Prostate gland (tissue), 2 donors: Measurements from ENCODE around the gene ANKRD10. TPM values are rescaled to one million over a fixed set of nuclear protein-coding genes. Genes with fewer than 3 reads are reported as not detected.
"Not testable (repeated sequence)": the region's sequence is repeated elsewhere in the genome, so short reads cannot be mapped to it uniquely, and the experiment has no call there.

ENCODE experiments used
- DNase-seq: peaks from one replicate; pipeline ENCODE4 v3.0.0-alpha.2; 2019; ENCODE audit warnings: low spot score
- H3K27ac ChIP-seq, 2 donors: fragments of 200-600 bp; sonication (generic); 2 replicates each; pipeline ENCODE4 v1.5.1; 2017 to 2019
- H3K27me3 ChIP-seq: fragments of 200-600 bp; sonication (generic); replicated peaks from 2 replicates; pipeline ENCODE4 v1.5.1; 2019; ENCODE audit not compliant: insufficient read depth
- H3K36me3 ChIP-seq, 2 donors: fragments of 200-600 bp; sonication (generic); 1 replicate in 1 of 2; 2 replicates in 1 of 2; pipeline versions ENCODE4 v1.5.1 to v1.8.1; 2017 to 2019
- H3K4me1 ChIP-seq: fragments of 200-600 bp; sonication (generic); replicated peaks from 2 replicates; pipeline ENCODE4 v1.5.1; 2019
- H3K4me3 ChIP-seq, 2 donors: fragments of 200-600 bp; sonication (generic); 2 replicates each; pipeline ENCODE4 v1.5.1; 2017 to 2019
- H3K9me3 ChIP-seq: fragments of 200-600 bp; sonication (generic); 2 replicates; pipeline ENCODE4 v1.5.1; 2017
- CTCF ChIP-seq, 4 experiments: fragments of 200-600 bp in 2 of 4; fragments of 450-650 bp in 2 of 4; sonication (generic) in 2 of 4; IDR thresholded peaks; 1 replicate in 3 of 4; 2 replicates in 1 of 4; pipeline ENCODE4 v1.5.1; 2016 to 2019; ENCODE audit warnings: antibody characterized with exemption in 4 of 4, mild to moderate bottlenecking in 2 of 4, moderate library complexity in 2 of 4
- POLR2A ChIP-seq: fragments of 450-650 bp; IDR thresholded peaks from one replicate; pipeline ENCODE4 v1.6.1; 2016; ENCODE audit warnings: antibody characterized with exemption, mild to moderate bottlenecking
- POLR2AphosphoS5 ChIP-seq: sonication (generic); formaldehyde crosslinking; IDR thresholded peaks from one replicate; pipeline ENCODE4 v1.6.1; 2017; ENCODE audit warnings: antibody characterized with exemption
- WGBS: methylation state at CpG from one replicate; pipeline ENCODE4 v1.1.5; 2018; 5-methylcytosine and 5-hydroxymethylcytosine counted together
- intact Hi-C: fragments of 100-400 bp; cut with DNase I; formaldehyde crosslinking; loops from one replicate; pipeline ENCODE4 v1.14.2; 2022
- total RNA-seq, 2 donors: library from RNA; depleted of rRNA; stranded (reverse); fragments of >200 nt; gene quantifications; one replicate each; pipeline ENCODE4 v1.1.0, GENCODE V29; 2016

Gene ANKRD10
- total RNA-seq, 2 donors from 2014 or later = 99.9 to 155 TPM

GRCh38 chr13:110838867-110839538 lies 75.9 kb downstream of the ANKRD10 start:
- no peak for DNase-seq
- Histone ChIP-seq H3K9me3 (no peaks in the 10 kb centered on the region), H3K36me3 (no peaks in the 10 kb centered on the region), H3K27me3 (no peaks in the 10 kb centered on the region), H3K4me3 (no peak overlapping the region), H3K4me1 (peaks cover 9% of the 10 kb centered on the region), H3K27ac (peak overlapping the region; percentile 24 to 65)
- TF ChIP-seq POLR2AphosphoS5 = no peak
- TF ChIP-seq CTCF (IDR thresholded peaks at IDR 0.05) = no peak
- TF ChIP-seq POLR2A = no peak
- 90% methylated on average over 4 of the region's 4 CpGs for WGBS
- intact Hi-C loops = no loop called here

- intact Hi-C loops = no loop called here
- Histone ChIP-seq H3K9me3 (no peaks in the 10 kb centered on the region), H3K4me1 (peaks cover 9% of the 10 kb centered on the region), H3K27ac (peak overlapping the region; percentile 24 to 65), H3K36me3 (no peaks in the 10 kb centered on the region), H3K4me3 (no peak overlapping the region), H3K27me3 (no peaks in the 10 kb centered on the region)
- 61% methylated on average over 8 of the region's 8 CpGs for WGBS
- no peak for DNase-seq
- TF ChIP-seq POLR2AphosphoS5 = no peak
- TF ChIP-seq CTCF (IDR thresholded peaks at IDR 0.05) = no peak
- no peak for TF ChIP-seq POLR2A
These were observed 76.8 kb downstream of the ANKRD10 start for GRCh38 chr13:110838116-110838515.

- H3K9me3 ChIP-seq, H3K4me3 ChIP-seq, intact Hi-C loops, H3K27me3 ChIP-seq, H3K36me3 ChIP-seq, H3K4me1 ChIP-seq: not testable (repeated sequence)
- H3K27ac ChIP-seq = peak overlapping the region; percentile 24 to 65
- 20% methylated on average over 5 of the region's 5 CpGs for WGBS
- TF ChIP-seq POLR2AphosphoS5 = peak; percentile 23
- DNase-seq = peak; percentile 51
These were observed 77.3 kb downstream of the ANKRD10 start for GRCh38 chr13:110837397-110838061.

GRCh38 chr13:110836605-110836903 lies 78.3 kb downstream of the ANKRD10 start:
- H3K27ac ChIP-seq = peak overlapping the region; percentile 24 to 65
- H3K9me3 ChIP-seq = no peaks in the 10 kb centered on the region
- no peaks in the 10 kb centered on the region for H3K36me3 ChIP-seq
- intact Hi-C loops = no loop called here
- H3K27me3 ChIP-seq = no peaks in the 10 kb centered on the region
- WGBS = 83% methylated on average over 2 of the region's 2 CpGs
- no peak overlapping the region for H3K4me3 ChIP-seq
- peaks cover 9% of the 10 kb centered on the region for H3K4me1 ChIP-seq
- DNase-seq = no peak
- TF ChIP-seq POLR2A (no peak), POLR2AphosphoS5 (no peak), CTCF (IDR thresholded peaks at IDR 0.05) (no peak)

GRCh38 chr13:110835721-110836604 lies 78.9 kb downstream of the ANKRD10 start:
- intact Hi-C loops = no loop called here
- H3K4me3 ChIP-seq = no peak overlapping the region
- H3K27ac ChIP-seq = peak overlapping the region in 1 of 2 donors; percentile 65
- H3K36me3 ChIP-seq = no peaks in the 10 kb centered on the region
- no peaks in the 10 kb centered on the region for H3K27me3 ChIP-seq
- no peaks in the 10 kb centered on the region for H3K9me3 ChIP-seq
- TF ChIP-seq POLR2A (no peak), CTCF (IDR thresholded peaks at IDR 0.05) (no peak), POLR2AphosphoS5 (no peak)
- peaks cover 9% of the 10 kb centered on the region for H3K4me1 ChIP-seq
- no peak for DNase-seq
- WGBS = 63% methylated on average over 7 of the region's 7 CpGs
